Nephron progenitor cell (in vitro differentiated cells): ENCODE results near the gene PCDHGA1.

ENCODE experiments used
- DNase-seq: peaks from one replicate; pipeline ENCODE4 v3.0.0; 2021
- H3K27ac Mint-ChIP-seq: 2 replicates; pipeline ENCODE4 v1.8.0; 2021; ENCODE audit warnings: mild to moderate bottlenecking, moderate library complexity, mixed read lengths
- H3K27me3 Mint-ChIP-seq: 2 replicates; pipeline ENCODE4 v1.8.0; 2021; ENCODE audit warnings: mild to moderate bottlenecking, low read depth, mixed read lengths; ENCODE audit not compliant: poor library complexity
- H3K36me3 Mint-ChIP-seq: 2 replicates; pipeline ENCODE4 v1.8.0; 2021; ENCODE audit warnings: low read depth, mixed read lengths
- H3K4me1 Mint-ChIP-seq: 2 replicates; pipeline ENCODE4 v1.8.0; 2021; ENCODE audit warnings: mixed read lengths
- H3K4me3 Mint-ChIP-seq: 2 replicates; pipeline ENCODE4 v1.8.0; 2021; ENCODE audit warnings: mild to moderate bottlenecking, moderate library complexity, mixed read lengths
- H3K9me3 Mint-ChIP-seq: 2 replicates; pipeline ENCODE4 v1.8.0; 2021; ENCODE audit warnings: mild to moderate bottlenecking, moderate library complexity, mixed read lengths
- TF ChIP-seq, protein P1 (sequence below): fragments of 200-600 bp; sonication (generic); IDR thresholded peaks from 2 replicates; pipeline ENCODE4 v1.5.0; 2021; ENCODE audit warnings: antibody characterized with exemption

Gene PCDHGA1

GRCh38 chr5:141355641-141356040 is 25.3 kb downstream of the PCDHGA1 start:
- H3K36me3 Mint-ChIP-seq = peaks cover 46% of the 10 kb centered on the region
- H3K9me3 Mint-ChIP-seq = peaks cover 91% of the 10 kb centered on the region
- no peaks in the 10 kb centered on the region for H3K27me3 Mint-ChIP-seq
- no peak for DNase-seq
- H3K4me3 Mint-ChIP-seq = no peak overlapping the region
- no peak overlapping the region for H3K27ac Mint-ChIP-seq
- TF ChIP-seq, protein P1, sequence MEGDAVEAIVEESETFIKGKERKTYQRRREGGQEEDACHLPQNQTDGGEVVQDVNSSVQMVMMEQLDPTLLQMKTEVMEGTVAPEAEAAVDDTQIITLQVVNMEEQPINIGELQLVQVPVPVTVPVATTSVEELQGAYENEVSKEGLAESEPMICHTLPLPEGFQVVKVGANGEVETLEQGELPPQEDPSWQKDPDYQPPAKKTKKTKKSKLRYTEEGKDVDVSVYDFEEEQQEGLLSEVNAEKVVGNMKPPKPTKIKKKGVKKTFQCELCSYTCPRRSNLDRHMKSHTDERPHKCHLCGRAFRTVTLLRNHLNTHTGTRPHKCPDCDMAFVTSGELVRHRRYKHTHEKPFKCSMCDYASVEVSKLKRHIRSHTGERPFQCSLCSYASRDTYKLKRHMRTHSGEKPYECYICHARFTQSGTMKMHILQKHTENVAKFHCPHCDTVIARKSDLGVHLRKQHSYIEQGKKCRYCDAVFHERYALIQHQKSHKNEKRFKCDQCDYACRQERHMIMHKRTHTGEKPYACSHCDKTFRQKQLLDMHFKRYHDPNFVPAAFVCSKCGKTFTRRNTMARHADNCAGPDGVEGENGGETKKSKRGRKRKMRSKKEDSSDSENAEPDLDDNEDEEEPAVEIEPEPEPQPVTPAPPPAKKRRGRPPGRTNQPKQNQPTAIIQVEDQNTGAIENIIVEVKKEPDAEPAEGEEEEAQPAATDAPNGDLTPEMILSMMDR = no peak
- no peaks in the 10 kb centered on the region for H3K4me1 Mint-ChIP-seq

- H3K36me3 Mint-ChIP-seq = peaks cover 51% of the 10 kb centered on the region
- H3K27me3 Mint-ChIP-seq = no peaks in the 10 kb centered on the region
- TF ChIP-seq, protein P1 = no peak
- H3K4me3 Mint-ChIP-seq = no peak overlapping the region
- no peak for DNase-seq
- no peak overlapping the region for H3K27ac Mint-ChIP-seq
- H3K9me3 Mint-ChIP-seq = peaks cover 91% of the 10 kb centered on the region
- H3K4me1 Mint-ChIP-seq = no peaks in the 10 kb centered on the region
Measured at GRCh38 chr5:141356133-141356532, 25.8 kb downstream of the PCDHGA1 start.

- Mint-ChIP-seq H3K4me3 (no peak overlapping the region), H3K9me3 (peaks cover 92% of the 10 kb centered on the region), H3K36me3 (peaks cover 55% of the 10 kb centered on the region), H3K27ac (no peak overlapping the region), H3K4me1 (no peaks in the 10 kb centered on the region), H3K27me3 (no peaks in the 10 kb centered on the region)
- no peak for DNase-seq
- TF ChIP-seq, protein P1 = no peak
Measured at GRCh38 chr5:141356950-141357349, 26.6 kb downstream of the PCDHGA1 start.

- DNase-seq = no peak
- Mint-ChIP-seq H3K4me3 (peak within 1 kb of the TSS; percentile 28), H3K4me1 (no peaks in the 10 kb centered on the region), H3K27me3 (no peaks in the 10 kb centered on the region), H3K27ac (peak within 1 kb of the TSS; percentile 36), H3K9me3 (peaks cover 92% of the 10 kb centered on the region), H3K36me3 (peaks cover 57% of the 10 kb centered on the region)
- TF ChIP-seq, protein P1 = peak; percentile 15
Measured at GRCh38 chr5:141359790-141360426, 29.6 kb downstream of the PCDHGA1 start, which contains the start of gene PCDHGB2. TSS of gene PCDHGB2 (plus strand) at chr5:141359994. CDS start at chr5:141360136, 142 bp downstream.

DNA sequence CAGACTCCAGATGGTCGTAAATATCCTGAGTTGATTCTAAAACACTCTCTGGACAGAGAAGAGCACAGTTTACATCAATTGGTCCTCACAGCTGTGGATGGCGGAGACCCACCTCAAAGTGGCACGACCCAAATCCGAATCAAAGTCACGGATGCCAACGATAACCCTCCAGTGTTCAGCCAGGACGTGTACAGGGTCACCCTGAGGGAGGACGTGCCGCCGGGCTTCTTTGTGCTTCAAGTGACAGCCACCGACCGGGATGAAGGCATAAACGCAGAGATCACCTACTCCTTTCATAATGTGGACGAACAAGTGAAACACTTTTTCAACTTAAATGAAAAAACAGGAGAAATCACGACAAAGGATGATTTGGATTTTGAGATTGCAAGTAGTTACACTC is 30.4 kb downstream of the PCDHGA1 start:
- Mint-ChIP-seq H3K27me3 (no peaks in the 10 kb centered on the region), H3K36me3 (peaks cover 60% of the 10 kb centered on the region), H3K27ac (peak overlapping the region; percentile 36), H3K9me3 (peaks cover 92% of the 10 kb centered on the region), H3K4me1 (no peaks in the 10 kb centered on the region), H3K4me3 (no peak overlapping the region)
- no peak for DNase-seq
- TF ChIP-seq, protein P1 = no peak

DNA sequence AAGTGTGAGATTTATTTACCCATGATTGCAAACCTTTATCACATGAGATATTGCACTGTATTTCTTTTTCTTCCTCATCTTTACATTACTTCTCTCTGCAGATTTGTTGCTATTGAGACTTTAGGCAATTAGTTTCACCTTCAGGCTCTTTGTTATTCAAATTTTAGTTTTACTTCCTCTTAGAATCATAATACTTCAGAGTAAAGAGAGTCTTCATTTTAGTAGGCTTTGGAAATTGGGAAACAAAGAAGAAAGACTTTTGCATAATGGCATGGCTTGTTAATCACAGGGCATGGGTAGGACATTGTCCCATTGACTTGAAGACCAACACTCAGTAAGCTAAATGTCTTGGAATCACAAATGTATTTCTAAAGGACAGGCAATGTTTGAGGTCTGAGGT is 32.4 kb downstream of the PCDHGA1 start:
- TF ChIP-seq, protein P1 = no peak
- no peaks in the 10 kb centered on the region for H3K4me1 Mint-ChIP-seq
- peaks cover 93% of the 10 kb centered on the region for H3K9me3 Mint-ChIP-seq
- H3K27ac Mint-ChIP-seq = no peak overlapping the region
- no peak overlapping the region for H3K4me3 Mint-ChIP-seq
- peaks cover 50% of the 10 kb centered on the region for H3K36me3 Mint-ChIP-seq
- no peaks in the 10 kb centered on the region for H3K27me3 Mint-ChIP-seq
- no peak for DNase-seq
